T-helper 9 cell (primary cell): ENCODE results near the gene AP1S3.

ENCODE experiments used
- DNase-seq: peaks from one replicate; pipeline ENCODE4 v3.0.0-alpha.2; 2020

AP1S3 gene

GRCh38 chr2:223758131-223758840 is 79.1 kb downstream of the AP1S3 start:
- no peak for DNase-seq

DNA sequence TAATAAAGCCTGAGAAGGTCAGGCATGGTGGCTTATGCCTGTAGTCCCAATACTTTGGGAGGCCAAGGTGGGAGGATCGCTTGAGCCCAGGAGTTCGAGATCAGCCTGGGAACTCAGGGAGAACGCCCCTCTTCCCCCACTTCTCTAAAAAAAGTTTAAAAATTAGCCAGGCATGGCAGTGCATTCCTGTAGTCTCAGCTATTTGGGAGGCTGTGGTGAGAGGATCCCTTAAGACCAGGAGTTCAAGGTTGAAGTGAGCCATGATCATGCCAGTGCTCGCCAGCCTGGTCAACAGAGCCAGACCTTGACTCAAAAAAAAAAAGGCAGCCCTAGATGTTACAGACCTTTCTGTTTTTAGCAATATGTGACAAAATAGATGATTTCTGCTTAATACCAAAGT is 83.4 kb downstream of the AP1S3 start:
- DNase-seq = no peak

DNA sequence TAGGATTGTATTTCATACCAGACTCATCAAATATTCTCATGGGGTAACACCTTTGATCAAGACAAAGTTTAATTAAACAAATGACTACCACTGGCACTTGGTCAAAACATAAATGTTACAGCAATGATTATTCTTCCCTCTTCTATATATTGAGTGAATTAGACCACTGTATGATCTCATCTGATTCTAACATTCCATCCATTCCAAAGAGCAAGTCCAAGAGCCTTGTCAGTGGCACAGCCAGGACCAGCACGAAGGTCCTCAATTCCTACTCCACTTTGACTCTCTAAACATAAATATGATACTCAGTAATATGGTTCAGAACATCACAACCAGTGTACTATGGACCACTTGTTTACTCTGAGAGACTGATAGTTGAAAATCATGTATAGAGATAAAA is 86.4 kb downstream of the AP1S3 start:
- no peak for DNase-seq

DNA sequence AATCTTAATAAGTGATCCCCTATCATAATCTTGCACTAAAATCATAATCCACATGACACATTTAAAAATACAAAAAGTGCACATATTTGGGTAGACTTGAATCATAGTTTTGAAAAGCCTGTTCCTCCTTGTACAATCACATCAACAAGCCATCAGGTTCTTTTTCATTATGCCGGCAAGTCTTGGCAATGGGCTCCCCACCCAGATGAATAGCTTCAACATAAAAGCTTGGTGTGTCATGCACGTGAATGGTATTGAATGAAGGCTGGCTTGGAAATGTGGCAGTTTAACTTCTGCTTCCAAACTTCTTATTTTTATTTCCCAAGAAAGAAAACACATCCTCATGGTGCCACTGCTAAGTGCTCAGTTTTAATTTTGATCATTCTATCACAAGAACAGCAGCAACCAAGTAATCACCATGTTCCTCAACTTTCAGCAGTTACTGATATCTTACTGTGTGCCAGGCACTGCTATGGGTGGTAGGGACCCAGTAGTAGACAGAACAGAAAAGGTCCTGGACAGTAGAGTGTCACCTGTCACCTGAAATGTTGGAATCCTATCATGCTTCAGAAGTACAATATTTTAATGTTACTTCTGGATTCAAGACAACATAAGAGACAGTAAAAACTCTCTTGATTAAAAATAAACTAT is 89.9 kb downstream of the AP1S3 start:
- no peak for DNase-seq

DNA sequence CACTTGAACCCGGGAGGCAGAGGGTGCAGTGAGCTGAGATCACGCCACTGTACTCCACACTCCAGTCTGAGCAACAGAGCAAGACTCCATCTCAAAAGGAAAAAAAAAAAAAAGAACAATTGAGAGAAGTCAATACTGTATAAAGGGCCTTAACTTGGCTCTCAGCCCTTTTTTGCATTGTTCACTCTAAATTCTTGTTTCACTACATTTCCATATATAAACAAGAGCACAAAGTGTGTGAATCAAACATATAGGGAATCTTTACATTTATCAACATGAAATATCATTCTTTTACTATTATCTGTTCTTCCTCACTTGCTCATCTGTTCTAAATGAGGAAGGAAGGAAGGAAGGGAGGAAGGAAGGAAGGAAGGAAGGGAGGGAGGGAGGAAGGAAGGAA is 90.8 kb downstream of the AP1S3 start:
- no peak for DNase-seq

- DNase-seq = no peak
Measured at GRCh38 chr2:223744580-223744979, 92.8 kb downstream of the AP1S3 start.

- DNase-seq = no peak
Measured at GRCh38 chr2:223740679-223741078, 96.7 kb downstream of the AP1S3 start.

DNA sequence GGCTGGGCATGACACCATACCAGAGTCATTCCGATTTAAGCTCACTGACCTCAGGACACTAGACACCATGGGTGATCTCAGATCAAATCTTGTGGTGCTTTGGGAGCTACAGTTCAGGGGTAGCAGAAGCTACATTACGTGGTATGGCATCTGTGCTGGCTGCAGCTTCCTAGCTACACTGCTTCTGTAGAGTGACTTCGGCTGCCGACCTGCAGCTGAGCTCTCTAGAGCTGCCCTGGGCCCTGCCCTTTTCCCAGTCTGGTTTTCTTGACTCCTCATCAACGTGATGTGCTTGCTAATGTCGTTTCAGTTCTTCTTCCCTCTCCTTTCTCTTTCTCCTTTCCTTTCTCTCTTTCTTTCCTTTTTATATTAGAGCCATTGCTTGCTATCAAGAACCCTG is 100.2 kb downstream of the AP1S3 start:
- DNase-seq = no peak

DNA sequence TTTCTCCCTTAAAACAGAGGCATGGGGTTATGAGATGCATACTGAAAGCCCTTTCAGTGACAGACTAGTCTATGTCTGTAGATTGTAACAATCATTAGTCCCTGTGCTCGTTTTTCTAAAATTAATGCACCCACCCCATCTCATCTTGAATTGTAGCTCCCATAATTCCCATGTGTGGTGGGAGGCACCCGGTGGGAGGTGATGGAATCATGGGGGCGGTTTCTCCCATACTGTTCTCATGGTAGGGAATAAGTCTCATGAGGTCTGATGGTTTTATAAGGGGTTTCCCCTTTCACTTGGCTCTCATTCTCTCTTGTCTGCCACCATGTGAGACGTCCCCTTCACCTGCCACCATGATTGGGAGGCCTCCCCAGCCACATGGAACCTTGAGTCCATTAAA is 100.9 kb downstream of the AP1S3 start:
- no peak for DNase-seq

- no peak for DNase-seq
Measured at GRCh38 chr2:223735659-223736244, 101.6 kb downstream of the AP1S3 start.

- no peak for DNase-seq
Measured at GRCh38 chr2:223735035-223735640, 102.2 kb downstream of the AP1S3 start.

GRCh38 chr2:223734346-223734745 is 103.0 kb downstream of the AP1S3 start:
- DNase-seq = no peak

DNA sequence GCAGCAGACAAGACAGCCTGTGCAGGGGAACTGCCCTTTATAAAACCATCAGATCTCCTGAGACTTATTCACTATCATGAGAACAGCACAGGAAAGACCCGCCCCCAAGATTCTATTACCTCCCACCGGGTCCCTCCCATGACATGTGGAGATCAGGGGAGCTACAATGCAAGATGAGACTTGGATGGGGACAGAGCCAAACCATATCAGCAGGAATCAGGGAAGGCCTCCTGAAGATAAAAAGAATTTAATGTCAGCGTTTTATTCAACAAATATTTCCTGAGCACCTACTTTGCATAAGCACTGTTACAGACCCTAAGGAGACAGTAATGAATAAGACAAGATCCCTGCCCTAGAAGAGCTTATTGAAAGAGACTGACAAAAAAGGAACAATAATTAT is 105.0 kb downstream of the AP1S3 start:
- no peak for DNase-seq

DNA sequence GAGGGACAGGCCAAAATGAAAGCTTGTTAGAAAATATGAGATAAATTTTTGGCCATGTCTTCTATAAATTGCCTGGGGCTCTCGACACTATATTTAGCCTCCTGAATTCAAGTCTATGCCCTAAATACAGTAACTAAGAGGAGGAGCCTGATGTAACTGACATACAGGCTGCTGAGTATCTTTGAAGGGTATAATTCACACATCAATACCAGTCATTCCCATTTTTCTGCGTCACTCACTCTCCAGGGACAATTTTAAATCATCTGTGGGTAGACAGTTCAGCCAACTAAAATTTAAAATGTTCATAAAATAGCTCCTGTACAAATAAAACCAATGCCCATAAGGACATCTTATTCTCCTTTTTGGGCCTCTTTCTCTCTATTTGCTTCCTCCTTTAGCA is 105.9 kb downstream of the AP1S3 start:
- no peak for DNase-seq

- no peak for DNase-seq
Measured at GRCh38 chr2:223729781-223730180, 107.6 kb downstream of the AP1S3 start.

GRCh38 chr2:223727562-223727961 is 109.8 kb downstream of the AP1S3 start:
- DNase-seq = no peak

- DNase-seq = no peak
Measured at GRCh38 chr2:223725986-223726970, 111.1 kb downstream of the AP1S3 start.

- no peak for DNase-seq
Measured at GRCh38 chr2:223725494-223725893, 111.9 kb downstream of the AP1S3 start.

GRCh38 chr2:223724861-223725260 is 112.5 kb downstream of the AP1S3 start:
- DNase-seq = no peak

GRCh38 chr2:223723954-223724411 is 113.4 kb downstream of the AP1S3 start:
- no peak for DNase-seq

DNA sequence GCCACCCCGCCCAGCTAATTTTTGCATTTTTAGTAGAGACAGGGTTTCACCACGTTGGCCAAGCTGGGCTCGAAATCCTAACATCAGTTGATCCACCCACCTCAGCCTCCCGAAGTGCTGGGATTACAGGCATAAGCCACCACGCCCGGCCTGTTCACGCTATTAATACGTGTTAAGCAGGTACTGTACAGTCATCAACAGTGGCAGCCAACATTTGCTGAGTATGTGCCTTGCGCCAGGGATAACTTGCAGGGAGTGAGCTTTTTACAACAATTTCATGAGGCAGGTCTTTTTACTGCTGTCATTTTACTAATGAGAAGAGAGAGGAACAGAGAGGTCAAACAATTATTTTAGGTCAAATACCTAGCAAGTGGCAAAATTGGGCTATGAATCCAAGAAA is 115.2 kb downstream of the AP1S3 start:
- no peak for DNase-seq

- no peak for DNase-seq
Measured at GRCh38 chr2:223721746-223722145, 115.6 kb downstream of the AP1S3 start.

DNA sequence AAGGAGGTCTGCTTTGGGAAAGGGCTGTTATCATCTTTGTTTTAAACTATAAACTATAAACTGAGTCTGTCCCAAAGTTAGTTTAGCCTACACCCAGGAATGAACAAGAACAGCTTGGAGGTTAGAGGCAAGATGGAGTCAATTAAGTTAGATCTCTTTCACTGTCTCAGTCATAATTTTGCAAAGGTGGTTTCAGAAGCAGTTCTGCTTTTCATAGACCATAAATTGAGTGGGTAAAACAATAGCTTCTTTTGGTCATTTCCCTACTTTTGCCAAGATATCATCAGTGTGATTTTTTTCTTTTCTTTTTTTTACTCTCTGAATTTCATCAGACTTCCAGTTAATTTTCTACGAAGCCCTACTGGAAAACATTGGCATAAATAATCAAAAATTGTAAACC is 117.0 kb downstream of the AP1S3 start:
- DNase-seq = no peak
